Measurements from ENCODE around the gene KCNJ3. TPM values are rescaled to one million over a fixed set of nuclear protein-coding genes. Genes with fewer than 3 reads are reported as not detected.

Gene KCNJ3
- total RNA-seq, 1 experiment from 2014 or later: not detected

- Histone ChIP-seq H3K79me2 (ENCODE audit: insufficient read depth, low read length) (no peaks in the 10 kb centered on the region), H3K9me2 (ENCODE audit: insufficient read depth) (no peaks in the 10 kb centered on the region), H3K4me1 (ENCODE audit: control insufficient read depth in 1 of 2, insufficient read depth in 2 of 2, low read length in 2 of 2) (no peaks in the 10 kb centered on the region), H3K27ac (ENCODE audit: low read depth, low read length) (no peak overlapping the region), H2AFZ (ENCODE audit: low read depth, low read length, poor library complexity, severe bottlenecking) (no peak overlapping the region), H3K4me3 (replicated peaks in 1 of 2; ENCODE audit: low read depth in 1 of 2, low read length in 2 of 2) (no peak overlapping the region), H3K27me3 (ENCODE audit: insufficient read depth, low read length) (no peaks in the 10 kb centered on the region), H3K4me2 (ENCODE audit: low read length) (no peak overlapping the region), H3K36me3 (ENCODE audit: control insufficient read depth in 1 of 2, insufficient read depth in 2 of 2, low read length in 2 of 2) (no peaks in the 10 kb centered on the region), H3K9me3 (ENCODE audit: control insufficient read depth in 1 of 2, insufficient read depth in 1 of 2, low read depth in 1 of 2, low read length in 2 of 2) (no peaks in the 10 kb centered on the region), H4K20me1 (ENCODE audit: insufficient read depth) (no peaks in the 10 kb centered on the region), H3K9ac (ENCODE audit: low read length) (no peak overlapping the region)
- ATAC-seq (no peak), DNase-seq (ENCODE audit: low read depth, low spot score) (no peak)
- TF ChIP-seq TCF7L2 (IDR thresholded peaks at IDR 0.05; ENCODE audit: borderline replicate concordance, extremely low read depth, insufficient read depth, insufficient read length) (no peak), SIN3A (IDR thresholded peaks at IDR 0.05; ENCODE audit: low read depth) (no peak), MAX (IDR thresholded peaks at IDR 0.05) (no peak), YY1 (IDR thresholded peaks at IDR 0.05; ENCODE audit: extremely low read depth, insufficient replicate concordance, low read depth, low read length) (no peak), ZFX (IDR thresholded peaks at IDR 0.05) (no peak), ELF1 (IDR thresholded peaks at IDR 0.05; ENCODE audit: borderline replicate concordance, low read depth) (no peak), EZH2 (IDR thresholded peaks at IDR 0.05) (no peak), ATF3 (IDR thresholded peaks at IDR 0.05) (no peak), SRF (IDR thresholded peaks at IDR 0.05; ENCODE audit: low read depth) (no peak), ZNF274 (IDR thresholded peaks at IDR 0.05; ENCODE audit: low read depth, low read length) (no peak), EGR1 (IDR thresholded peaks at IDR 0.05; ENCODE audit: low read depth) (no peak), RAD21 (IDR thresholded peaks at IDR 0.05; ENCODE audit: low read depth) (no peak), JUND (IDR thresholded peaks at IDR 0.05) (no peak), ZBTB33 (IDR thresholded peaks at IDR 0.05; ENCODE audit: extremely low read depth, insufficient replicate concordance, low read length) (no peak), CBX3 (IDR thresholded peaks at IDR 0.05; ENCODE audit: low read depth) (no peak)
- TF ChIP-seq, protein P1, sequence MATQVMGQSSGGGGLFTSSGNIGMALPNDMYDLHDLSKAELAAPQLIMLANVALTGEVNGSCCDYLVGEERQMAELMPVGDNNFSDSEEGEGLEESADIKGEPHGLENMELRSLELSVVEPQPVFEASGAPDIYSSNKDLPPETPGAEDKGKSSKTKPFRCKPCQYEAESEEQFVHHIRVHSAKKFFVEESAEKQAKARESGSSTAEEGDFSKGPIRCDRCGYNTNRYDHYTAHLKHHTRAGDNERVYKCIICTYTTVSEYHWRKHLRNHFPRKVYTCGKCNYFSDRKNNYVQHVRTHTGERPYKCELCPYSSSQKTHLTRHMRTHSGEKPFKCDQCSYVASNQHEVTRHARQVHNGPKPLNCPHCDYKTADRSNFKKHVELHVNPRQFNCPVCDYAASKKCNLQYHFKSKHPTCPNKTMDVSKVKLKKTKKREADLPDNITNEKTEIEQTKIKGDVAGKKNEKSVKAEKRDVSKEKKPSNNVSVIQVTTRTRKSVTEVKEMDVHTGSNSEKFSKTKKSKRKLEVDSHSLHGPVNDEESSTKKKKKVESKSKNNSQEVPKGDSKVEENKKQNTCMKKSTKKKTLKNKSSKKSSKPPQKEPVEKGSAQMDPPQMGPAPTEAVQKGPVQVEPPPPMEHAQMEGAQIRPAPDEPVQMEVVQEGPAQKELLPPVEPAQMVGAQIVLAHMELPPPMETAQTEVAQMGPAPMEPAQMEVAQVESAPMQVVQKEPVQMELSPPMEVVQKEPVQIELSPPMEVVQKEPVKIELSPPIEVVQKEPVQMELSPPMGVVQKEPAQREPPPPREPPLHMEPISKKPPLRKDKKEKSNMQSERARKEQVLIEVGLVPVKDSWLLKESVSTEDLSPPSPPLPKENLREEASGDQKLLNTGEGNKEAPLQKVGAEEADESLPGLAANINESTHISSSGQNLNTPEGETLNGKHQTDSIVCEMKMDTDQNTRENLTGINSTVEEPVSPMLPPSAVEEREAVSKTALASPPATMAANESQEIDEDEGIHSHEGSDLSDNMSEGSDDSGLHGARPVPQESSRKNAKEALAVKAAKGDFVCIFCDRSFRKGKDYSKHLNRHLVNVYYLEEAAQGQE (IDR thresholded peaks at IDR 0.05; ENCODE audit: low read depth): no peak
- ChIA-PET RAD21 (ENCODE audit: low non-redundant PET in 1 of 2, low total read pairs in 2 of 2, uncharacterized antibody in 2 of 2, unreplicated experiment in 2 of 2) (no interaction called here), CTCF (no interaction called here), POLR2A (no interaction called here)
- intact Hi-C loops (cut with micrococcal nuclease): no loop called here
- no TSS peak for BruUV-seq (replicated peaks)
Observed at GRCh38 chr2:154762638-154763037, 64.1 kb downstream of the KCNJ3 start.
